ENCODE results near the gene GFER. TPM values are rescaled to one million over a fixed set of nuclear protein-coding genes. Genes with fewer than 3 reads are reported as not detected.

Gene GFER
- 10.1 and 11.5 TPM in 2 replicates for total RNA-seq

DNA sequence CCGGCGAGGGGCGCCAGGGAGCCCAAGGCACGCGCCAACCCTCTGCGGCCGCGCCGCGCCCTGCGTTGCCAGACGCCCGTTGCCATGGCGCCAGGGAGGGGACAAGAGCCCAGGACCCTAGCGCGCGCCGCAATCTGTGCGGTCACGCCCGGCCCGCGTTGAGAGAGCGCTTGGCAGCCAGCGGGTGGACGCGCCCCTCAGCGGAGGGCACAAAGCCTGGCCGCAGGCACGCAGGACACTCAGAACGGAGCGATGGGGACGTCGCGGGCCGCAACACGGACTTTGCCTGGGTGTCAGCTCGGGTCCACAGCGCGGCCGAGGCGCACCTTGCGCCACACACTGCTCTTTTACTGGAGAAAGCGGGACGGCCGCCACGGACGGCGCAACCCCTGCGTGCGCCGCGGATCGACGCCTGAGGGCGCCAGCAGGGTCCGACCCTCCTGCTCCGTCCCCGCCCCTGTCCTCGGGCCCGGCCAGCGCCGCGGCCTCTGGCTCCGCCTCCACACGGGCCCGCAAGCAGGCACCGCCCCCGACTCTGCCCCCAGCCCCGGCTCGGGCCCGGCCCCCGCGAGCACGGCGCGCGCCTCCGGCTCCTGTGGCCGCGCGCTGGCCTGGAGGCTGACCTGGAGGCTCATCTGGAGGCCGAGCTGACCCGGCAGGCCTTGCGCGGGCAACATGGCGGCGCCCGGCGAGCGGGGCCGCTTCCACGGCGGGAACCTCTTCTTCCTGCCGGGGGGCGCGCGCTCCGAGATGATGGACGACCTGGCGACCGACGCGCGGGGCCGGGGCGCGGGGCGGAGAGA, at the start of gene GFER:
Gene GFER, plus strand, starts transcription at position 650 of the 803 bp plus-strand sequence. Its CDS starts 26 bp downstream, at position 676.

DNA sequence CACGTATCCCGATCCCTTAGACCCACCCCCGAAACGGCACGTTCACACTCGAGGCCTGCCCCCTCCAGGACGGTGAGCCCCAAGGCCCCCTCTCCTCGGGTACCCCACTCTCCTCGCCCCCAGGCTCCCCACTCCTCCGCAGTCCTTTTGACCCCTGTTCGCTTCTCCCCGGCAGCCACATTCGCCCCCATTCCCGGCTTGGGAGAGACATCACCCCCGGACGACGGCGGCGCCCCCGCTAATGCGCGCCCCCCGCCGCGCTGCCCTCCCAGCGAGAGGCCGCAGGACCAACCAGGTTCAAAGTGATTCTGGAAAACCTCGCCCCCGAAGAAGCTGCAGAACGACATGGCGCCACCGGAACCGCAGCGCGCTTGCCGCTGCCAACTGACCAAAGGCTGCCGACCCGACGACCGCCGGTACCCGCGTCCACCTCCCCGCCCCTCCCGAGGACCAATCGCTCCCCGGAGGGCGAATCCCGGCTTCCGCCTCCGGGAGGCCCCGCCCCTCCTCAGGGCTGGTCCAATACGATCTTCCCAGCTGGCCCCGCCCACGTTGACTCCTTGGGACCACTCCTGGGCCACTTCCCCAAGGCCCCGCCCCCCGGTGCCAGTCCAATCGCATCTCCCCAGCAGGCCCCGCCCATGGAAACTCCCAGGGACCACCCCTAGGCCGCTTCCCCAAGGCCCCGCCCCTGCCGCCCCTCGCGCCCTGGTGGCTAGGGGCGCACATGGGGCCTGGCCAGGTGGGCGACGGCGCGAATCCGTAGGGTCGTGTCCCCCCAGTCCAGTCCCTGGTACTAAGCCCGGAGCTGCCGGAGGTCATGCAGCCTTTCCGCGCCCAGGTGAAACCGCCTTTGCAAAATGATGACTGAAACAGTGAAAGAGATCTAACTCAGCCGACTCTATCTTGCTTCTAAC, 40.9 kb upstream of the GFER start, which contains the start of gene MSRB1:
Gene MSRB1, minus strand, starts transcription at position 390 of the 917 bp plus-strand sequence. Its CDS starts 43 bp downstream, at position 347.

DNA sequence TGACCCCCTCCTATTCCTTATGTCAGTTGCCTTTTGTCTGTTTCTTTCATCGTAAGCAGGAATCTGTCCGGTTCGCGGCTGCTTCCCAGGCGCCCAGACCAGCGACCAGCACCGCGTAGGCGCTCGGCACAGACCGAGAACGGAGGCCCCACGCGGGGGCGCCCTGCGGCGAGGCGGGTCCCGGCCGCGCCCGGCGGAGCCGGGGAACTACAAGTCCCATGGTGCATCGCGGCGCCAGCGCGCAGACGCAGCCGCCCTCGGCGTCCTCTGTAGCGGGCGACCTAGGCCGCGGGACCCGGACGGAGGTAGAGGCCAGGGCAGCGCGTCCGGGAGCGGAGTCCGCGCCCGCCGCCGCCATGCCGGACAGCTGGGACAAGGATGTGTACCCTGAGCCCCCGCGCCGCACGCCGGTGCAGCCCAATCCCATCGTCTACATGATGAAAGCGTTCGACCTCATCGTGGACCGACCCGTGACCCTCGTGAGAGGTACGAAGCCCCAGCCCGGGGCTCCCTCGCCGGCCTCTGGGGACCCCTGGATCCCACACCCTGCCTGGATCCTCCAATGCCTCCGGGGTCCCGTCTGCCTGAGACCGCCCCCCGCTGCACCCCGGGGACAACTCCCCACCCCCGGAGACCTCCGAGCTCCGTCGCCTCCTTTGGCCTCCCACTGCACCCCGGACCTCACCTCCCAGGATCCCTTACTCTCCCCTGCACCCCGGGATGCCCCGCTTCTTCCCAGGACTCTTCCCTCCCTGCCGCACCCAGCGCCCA, 24.5 kb upstream of the GFER start, which contains the start of gene NDUFB10:
Gene NDUFB10, plus strand, starts transcription at position 270 of the 771 bp plus-strand sequence. Its CDS starts 87 bp downstream, at position 357.

DNA sequence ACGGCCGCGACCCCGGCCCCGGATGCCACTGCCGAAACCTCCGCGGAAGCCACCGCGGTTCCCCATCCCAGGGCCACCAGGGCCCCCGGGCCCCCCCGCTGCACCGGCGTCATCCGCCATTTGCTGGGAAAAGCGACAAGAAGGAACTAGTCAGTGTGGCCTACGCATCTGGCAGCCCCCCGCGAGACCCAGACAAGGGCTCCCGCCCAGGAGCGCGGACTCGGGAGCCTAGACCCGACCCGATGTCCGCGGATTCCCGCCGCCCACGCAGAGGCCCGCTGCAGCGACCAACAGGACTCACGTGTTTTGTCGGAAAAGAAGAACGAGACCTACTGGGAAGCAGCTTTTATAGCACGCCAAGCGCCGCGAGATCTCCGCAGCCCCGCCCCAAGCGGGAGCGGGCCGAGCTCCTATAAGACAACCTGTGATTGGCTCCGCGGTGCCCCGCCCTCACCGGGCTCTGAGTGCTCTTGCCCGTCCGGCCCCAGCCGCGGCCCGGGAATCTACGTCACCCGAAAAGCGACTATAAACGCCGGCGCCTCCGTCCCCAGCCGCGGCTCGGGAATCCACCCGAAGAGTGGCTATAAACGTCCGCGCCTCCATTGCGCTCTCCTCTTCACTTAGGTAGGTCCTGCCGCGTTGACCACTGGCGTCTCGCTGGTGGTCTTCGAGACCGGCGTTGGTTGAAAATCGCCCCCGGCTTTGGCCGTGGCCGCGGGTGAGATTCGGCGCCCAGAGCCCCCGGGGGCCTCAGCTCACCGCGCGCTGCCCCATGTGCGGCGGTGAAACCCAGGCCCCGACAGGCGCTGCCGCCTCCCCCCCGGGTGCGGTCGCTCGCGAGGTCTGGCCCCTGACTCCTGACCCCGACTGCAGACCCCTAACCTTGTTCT, 19.2 kb upstream of the GFER start, which contains the start of gene RPS2:
Gene RPS2, minus strand, starts transcription at position 321 of the 890 bp plus-strand sequence. Its CDS starts 201 bp downstream, at position 120.

DNA sequence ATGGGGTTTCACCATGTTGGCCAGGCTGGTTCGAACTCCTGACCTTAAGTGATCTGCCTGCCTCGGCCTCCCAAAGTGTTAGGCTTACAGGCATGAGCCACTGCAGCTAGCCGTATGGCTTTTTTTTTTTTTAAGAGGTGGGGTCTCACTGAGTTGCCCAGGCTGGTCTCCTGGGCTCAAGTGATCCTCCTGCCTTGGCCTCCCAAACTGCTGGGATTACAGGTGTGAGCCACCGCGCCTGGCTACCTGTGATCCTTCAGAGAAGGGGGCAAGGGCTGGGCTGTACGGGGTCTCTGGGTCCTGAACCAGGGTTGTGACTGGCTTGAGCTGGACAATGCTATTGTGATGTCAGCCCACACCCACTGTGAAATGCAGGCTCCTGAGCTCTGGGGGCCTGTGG, 17.5 kb upstream of the GFER start, which contains the start of gene RNF151:
Gene RNF151, plus strand, starts transcription at position 397 of the 400 bp plus-strand sequence. CDS start 26 bp downstream, outside the sequence.

DNA sequence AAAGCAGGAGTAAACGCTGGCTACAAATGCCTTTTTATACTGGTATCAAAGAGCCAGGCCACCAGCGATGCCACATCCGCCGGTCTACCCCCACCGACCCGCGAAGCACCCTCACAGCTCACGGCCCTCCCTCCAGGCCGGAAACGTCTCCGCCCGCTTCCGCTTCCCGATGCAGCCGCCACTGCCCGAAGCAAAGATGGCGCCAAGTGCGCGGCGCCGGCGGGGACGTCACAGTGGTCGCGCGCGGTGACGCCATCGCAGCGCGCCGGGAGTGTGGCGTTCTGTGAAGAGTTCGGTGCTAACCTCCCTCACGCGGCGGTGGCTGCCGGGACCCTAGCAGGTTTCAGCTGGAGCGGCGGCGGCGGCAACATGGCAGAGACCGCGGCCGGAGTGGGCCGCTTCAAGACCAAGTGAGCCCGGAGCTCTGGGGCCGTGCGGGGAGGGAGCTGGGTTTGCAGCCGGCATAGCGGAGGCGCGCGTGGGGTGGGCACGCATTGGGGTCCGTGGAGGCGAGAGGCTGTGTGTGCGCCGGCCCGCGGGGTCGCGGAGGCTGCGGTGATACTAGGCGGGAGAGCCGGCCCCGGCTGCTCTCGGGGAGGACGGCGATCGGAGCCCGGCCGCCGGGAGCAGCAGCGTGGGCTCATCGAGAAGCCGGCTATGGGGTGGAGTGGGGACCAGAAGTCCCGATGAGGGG, 12.1 kb upstream of the GFER start, which contains the start of gene TBL3:
Gene TBL3, plus strand, starts transcription at position 258 of the 694 bp plus-strand sequence. Its CDS starts 112 bp downstream, at position 370.

DNA sequence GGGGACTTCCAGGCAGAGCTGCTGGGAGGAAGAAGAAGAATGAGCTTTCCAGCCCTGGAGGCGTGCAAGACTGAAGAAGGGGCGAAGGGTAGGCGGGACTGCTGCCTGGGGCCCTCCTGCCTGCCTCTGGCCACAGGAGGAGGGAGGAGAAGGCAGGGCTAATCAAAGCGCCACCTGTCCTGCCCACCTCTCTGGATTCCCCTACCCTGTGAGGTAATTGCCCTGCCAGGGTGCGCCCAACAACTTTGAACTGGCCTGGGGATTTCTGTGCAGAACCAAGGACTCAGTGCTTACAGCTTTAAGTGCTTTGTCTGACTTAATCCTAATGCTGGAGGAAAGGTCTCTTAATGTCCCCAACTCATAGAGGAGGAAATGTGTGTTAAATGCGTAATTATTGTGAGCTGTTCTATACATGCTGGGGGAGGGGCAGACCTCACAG, 2.6 kb upstream of the GFER start, which contains the start of gene NOXO1:
Gene NOXO1, minus strand, starts transcription at position 72 of the 439 bp plus-strand sequence. CDS start 290 bp downstream, outside the sequence.

DNA sequence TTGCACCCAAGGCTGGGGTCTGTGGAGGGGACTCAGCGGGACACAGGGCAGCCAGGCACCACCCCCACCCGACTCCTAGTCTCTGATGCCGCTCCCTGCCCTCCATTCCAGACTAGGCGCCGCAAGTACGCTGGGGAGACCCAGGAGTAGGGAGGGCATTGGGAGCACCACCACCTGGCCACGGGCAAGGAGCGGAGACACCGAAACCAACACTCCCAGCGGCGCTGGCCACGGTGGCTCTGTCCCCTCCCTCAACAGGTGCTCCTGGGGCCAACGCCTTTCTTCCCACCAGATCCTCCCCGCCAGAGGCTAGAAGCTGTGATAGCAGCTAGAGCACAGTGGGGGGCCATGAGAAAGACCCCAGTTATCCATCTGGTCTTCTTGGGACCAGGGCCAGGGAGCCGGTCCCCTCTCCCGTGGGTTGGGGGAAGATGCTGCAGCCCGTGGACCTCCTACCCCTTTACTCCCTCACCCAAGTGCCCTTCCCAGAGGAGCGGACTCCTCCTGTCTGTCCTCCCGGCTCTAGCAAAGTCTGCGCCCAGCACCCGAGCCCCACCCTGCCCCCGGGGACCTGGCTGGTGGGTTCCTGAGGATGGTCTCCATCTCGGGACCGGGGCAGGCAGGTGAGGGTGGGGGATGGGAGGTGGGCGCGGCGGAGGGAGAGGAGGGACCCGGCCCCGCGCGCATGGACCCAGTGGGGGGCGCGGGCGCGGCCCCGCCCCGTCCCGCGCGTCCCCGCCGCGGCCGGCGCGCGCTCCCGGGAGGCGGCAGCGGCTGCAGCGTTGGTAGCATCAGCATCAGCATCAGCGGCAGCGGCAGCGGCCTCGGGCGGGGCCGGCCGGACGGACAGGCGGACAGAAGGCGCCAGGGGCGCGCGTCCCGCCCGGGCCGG, 5.5 kb downstream of the GFER start, which contains the start of gene SYNGR3:
Gene SYNGR3, plus strand, starts transcription at position 762 of the 892 bp plus-strand sequence. CDS start 133 bp downstream, outside the sequence.

DNA sequence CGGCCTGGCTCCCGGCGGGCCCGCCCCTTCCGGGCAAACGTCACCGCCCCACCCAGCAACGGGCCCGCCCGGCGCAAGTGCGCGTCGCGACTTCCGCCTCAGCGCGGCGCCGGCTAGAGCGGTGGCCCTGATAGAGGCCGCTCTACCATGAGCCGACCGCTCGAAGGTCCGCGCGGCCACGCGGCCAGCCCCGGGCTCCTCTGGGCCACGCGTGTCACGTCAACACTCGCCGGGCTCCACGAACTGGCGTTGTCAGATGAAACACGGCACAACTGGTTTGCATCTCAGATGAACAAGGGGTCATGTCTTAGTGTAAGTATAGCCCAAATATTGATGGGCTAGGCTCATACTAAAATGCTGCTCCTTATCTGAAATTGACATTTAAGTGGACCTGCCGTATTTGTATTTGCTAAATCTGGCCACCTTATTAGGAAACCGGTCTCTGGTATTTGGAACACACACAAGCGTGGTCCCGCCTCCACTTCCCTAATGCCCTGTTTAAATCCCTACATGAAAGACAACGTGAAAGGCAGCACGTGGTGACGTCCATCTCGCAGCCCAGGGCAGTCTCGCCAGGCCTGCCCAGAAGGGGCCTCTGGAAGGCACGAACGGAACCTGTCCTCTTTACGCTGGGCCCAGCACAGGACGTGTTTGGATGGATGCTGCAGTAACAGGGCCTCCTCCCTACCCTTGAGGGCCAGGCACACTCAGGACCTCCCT, 26.0 kb downstream of the GFER start, which contains the start of gene ZNF598:
Gene ZNF598, minus strand, starts transcription at position 31 of the 720 bp plus-strand sequence.

DNA sequence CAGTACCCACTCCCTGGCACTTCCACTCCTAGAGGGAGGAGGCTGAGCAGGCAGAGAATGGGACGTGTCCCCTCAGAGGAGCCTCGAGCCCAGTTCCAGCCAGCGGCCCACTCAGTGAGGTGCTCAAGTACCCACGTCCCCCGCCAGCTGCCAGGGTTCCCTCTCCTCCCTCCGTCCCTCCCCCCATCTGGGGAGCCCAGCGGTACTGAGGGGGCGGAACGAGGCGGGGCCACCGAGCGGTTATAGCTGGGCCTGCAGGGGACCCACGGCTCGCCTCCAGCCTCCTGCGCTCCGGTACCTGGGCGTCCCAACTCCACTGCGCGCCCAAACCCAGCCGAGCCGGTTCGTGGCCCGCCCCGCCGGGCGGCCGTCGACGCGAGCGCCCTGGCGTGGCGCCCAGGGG, 35.5 kb downstream of the GFER start, which contains the start of gene NPW:
Gene NPW, plus strand, starts transcription at position 268 of the 403 bp plus-strand sequence.

DNA sequence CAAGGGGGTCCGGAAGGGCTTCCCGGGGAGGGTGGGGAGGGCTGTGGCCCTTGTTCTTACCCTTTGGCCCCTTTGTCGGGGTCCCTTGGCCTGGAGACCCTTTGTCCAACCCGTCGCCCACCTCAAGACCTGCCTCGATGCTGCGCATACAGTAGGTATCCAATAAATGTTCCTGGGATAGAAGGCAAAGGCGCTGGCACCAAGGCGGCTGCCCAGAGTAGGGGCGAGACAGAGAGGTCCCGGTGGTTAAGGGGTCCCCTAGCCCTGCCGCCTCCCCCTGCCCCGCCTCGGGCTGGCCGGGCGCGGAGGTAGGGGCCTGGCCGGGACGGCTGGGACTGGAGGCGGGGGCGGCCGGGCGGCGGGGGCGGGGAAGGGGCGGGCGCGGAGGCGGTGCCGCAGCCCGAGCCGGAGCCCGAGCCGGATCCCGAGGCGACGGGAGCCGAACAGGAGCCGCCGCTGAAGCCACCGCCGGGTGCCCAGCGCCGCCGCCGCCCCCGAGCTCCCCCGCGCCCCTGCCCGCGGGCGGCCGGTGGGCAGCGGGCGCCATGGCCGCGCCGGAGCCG, 42.5 kb downstream of the GFER start, which contains the start of gene NHERF2:
Gene NHERF2, plus strand, starts transcription at position 442 of the 563 bp plus-strand sequence. Its CDS starts 104 bp downstream, at position 546.

Other genes with a start within 250 kb of the GFER start
- gene NME3, start 212.7 kb upstream of the GFER start, total RNA-seq, result 48.9 and 58.7 TPM in 2 replicates
- gene EME2, start 211.4 kb upstream of the GFER start, total RNA-seq, result 6.4 and 10.8 TPM in 2 replicates
- gene MRPS34, start 211.1 kb upstream of the GFER start, total RNA-seq, result 74.0 and 77.1 TPM in 2 replicates
- 22.3 and 28.1 TPM in 2 replicates for gene SPSB3, start 201.6 kb upstream of the GFER start, total RNA-seq
- 49.5 and 49.8 TPM in 2 replicates for gene NUBP2, start 201.2 kb upstream of the GFER start, total RNA-seq
- gene IGFALS, start 190.5 kb upstream of the GFER start, total RNA-seq, result under 0.01 and 0.09 TPM in 2 replicates
- 35.1 and 58.0 TPM in 2 replicates for gene HAGH, start 157.4 kb upstream of the GFER start, total RNA-seq
- 44.4 and 101 TPM in 2 replicates for gene FAHD1, start 157.0 kb upstream of the GFER start, total RNA-seq
- gene MEIOB, start 112.0 kb upstream of the GFER start, total RNA-seq, result 0.28 TPM in 1 of 2 replicates, not detected in the other
- gene HS3ST6, start 65.8 kb upstream of the GFER start, total RNA-seq, result not detected in 2 replicates
- gene MSRB1, start 41.0 kb upstream of the GFER start, total RNA-seq, result 7.4 and 9.5 TPM in 2 replicates
- not detected in 2 replicates for gene RPL3L, start 29.5 kb upstream of the GFER start, total RNA-seq
- gene NDUFB10, start 24.7 kb upstream of the GFER start, total RNA-seq, result 194 and 232 TPM in 2 replicates
- 3,442 and 3,638 TPM in 2 replicates for gene RPS2, start 19.4 kb upstream of the GFER start, total RNA-seq
- gene RNF151, start 17.3 kb upstream of the GFER start, total RNA-seq, result not detected in 2 replicates
- gene TBL3, start 12.1 kb upstream of the GFER start, total RNA-seq, result 27.9 and 34.6 TPM in 2 replicates
- 0.14 TPM in 1 of 2 replicates, not detected in the other for gene NOXO1, start 2.7 kb upstream of the GFER start, total RNA-seq
- gene SYNGR3, start 5.8 kb downstream of the GFER start, total RNA-seq, result 2.4 and 3.3 TPM in 2 replicates
- 11.4 and 11.8 TPM in 2 replicates for gene ZNF598, start 25.6 kb downstream of the GFER start, total RNA-seq
- gene NPW, start 35.6 kb downstream of the GFER start, total RNA-seq, result 0.18 and 0.43 TPM in 2 replicates
- gene NHERF2, start 42.7 kb downstream of the GFER start, total RNA-seq, result 27.0 and 28.1 TPM in 2 replicates
- gene NTHL1, start 63.6 kb downstream of the GFER start, total RNA-seq, result 33.8 and 40.0 TPM in 2 replicates
- 37.8 and 59.7 TPM in 2 replicates for gene TSC2, start 63.8 kb downstream of the GFER start, total RNA-seq
- 91.0 and 116 TPM in 2 replicates for gene PKD1, start 151.7 kb downstream of the GFER start, total RNA-seq
- gene RAB26, start 164.4 kb downstream of the GFER start, total RNA-seq, result 0.71 and 1.6 TPM in 2 replicates
- gene TRAF7, start 171.6 kb downstream of the GFER start, total RNA-seq, result 48.1 and 52.7 TPM in 2 replicates
- gene CASKIN1, start 212.4 kb downstream of the GFER start, total RNA-seq, result 0.14 and 0.37 TPM in 2 replicates
- gene MLST8, start 221.3 kb downstream of the GFER start, total RNA-seq, result 10.7 and 17.5 TPM in 2 replicates
- 1.00 and 1.8 TPM in 2 replicates for gene BRICD5, start 226.7 kb downstream of the GFER start, total RNA-seq
- gene PGP, start 230.6 kb downstream of the GFER start, total RNA-seq, result 5.3 and 7.8 TPM in 2 replicates
- 24.0 and 28.8 TPM in 2 replicates for gene E4F1, start 239.4 kb downstream of the GFER start, total RNA-seq

All from smooth muscle cell of bladder (primary cell).